ENCODE data around the gene KLB. TPM values are rescaled to one million over a fixed set of nuclear protein-coding genes. Genes with fewer than 3 reads are reported as not detected.
A peak's percentile ranks its signal among the peaks of the same experiment; 100 is the strongest.

The KLB gene
- total and polyA plus RNA-seq, 4 donors = 13.5 to 31.0 (median 22.8) TPM

- TF ChIP-seq RAD21 (IDR thresholded peaks at IDR 0.05) = peak in 1 of 2 donors; percentile 39
- TF ChIP-seq, protein P1, sequence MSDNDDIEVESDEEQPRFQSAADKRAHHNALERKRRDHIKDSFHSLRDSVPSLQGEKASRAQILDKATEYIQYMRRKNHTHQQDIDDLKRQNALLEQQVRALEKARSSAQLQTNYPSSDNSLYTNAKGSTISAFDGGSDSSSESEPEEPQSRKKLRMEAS (IDR thresholded peaks at IDR 0.05) = peak; percentile 54
- TF ChIP-seq HNF4A (conservative IDR thresholded peaks at IDR 0.05) = peak; percentile 78 to 80
- peak; percentile 73 to 77 for TF ChIP-seq RXRA (IDR thresholded peaks at IDR 0.05)
- peak in 1 of 2 donors; percentile 10 for TF ChIP-seq EGR1 (IDR thresholded peaks at IDR 0.05; ENCODE audit: low read depth in 2 of 2)
- no peak for TF ChIP-seq HNF4G (IDR thresholded peaks at IDR 0.05)
- TF ChIP-seq YY1 (IDR thresholded peaks at IDR 0.05) = peak; percentile 60
- TF ChIP-seq ZBTB33 (IDR thresholded peaks at IDR 0.05) = no peak
- peak; percentile 67 for TF ChIP-seq SP1 (IDR thresholded peaks at IDR 0.05)
- TF ChIP-seq JUND (IDR thresholded peaks at IDR 0.05) = peak in 1 of 2 donors; percentile 26
- TF ChIP-seq TAF1 (conservative IDR thresholded peaks at IDR 0.05) = no peak
- DNase-seq (ENCODE audit: low spot score) = no peak
- Histone ChIP-seq H3K36me3 (ENCODE audit: control insufficient read depth in 4 of 4, insufficient read depth in 3 of 4, low read depth in 1 of 4, low read length in 3 of 4) (no peaks in the 10 kb centered on the region), H3K4me3 (ENCODE audit: low read depth in 1 of 3, low read length in 3 of 3) (no peak overlapping the region), H3K4me1 (ENCODE audit: control insufficient read depth in 4 of 4, insufficient read depth in 4 of 4, low read length in 3 of 4) (peaks cover 5 to 51% (median 31%) of the 10 kb centered on the region in 4 donors), H3K9ac (ENCODE audit: low read depth in 1 of 2, low read length in 2 of 2) (no peak overlapping the region), H3K9me3 (ENCODE audit: control insufficient read depth in 4 of 4, low read length in 3 of 4) (no peaks in the 10 kb centered on the region), H3K27ac (ENCODE audit: low read depth in 1 of 2, low read length in 2 of 2) (peak overlapping the region in 1 of 2 donors; percentile 13), H3K27me3 (ENCODE audit: control insufficient read depth in 4 of 4, insufficient read depth in 4 of 4, low read length in 3 of 4) (no peaks in the 10 kb centered on the region)
- 39% methylated on average over 4 of the region's 4 CpGs for WGBS
Observed at GRCh38 chr4:39429476-39430334, 23.0 kb downstream of the KLB start.

DNA sequence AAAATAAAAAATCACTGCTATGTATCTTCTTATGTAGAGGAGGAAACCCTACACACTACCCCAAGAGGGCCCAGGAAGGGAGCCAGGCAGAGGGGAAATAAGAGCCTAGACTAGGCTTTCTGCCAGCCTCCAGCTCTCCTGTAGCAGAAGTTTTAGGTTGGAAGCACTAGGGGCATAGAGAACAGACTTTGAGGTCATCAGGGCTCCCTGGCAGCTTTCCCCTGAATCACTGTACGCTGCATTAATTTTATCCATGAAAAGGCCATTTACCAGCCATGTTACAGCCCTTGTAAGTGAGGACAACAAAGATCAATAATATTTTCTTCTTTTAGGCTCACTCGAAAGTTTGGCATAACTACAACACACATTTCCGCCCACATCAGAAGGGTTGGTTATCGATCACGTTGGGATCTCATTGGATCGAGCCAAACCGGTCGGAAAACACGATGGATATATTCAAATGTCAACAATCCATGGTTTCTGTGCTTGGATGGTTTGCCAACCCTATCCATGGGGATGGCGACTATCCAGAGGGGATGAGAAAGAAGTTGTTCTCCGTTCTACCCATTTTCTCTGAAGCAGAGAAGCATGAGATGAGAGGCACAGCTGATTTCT lies 27.3 kb downstream of the KLB start:
- Histone ChIP-seq H3K4me1 (ENCODE audit: control insufficient read depth in 4 of 4, insufficient read depth in 4 of 4, low read length in 3 of 4) (peaks cover 5 to 54% (median 35%) of the 10 kb centered on the region in 4 donors), H3K9me3 (ENCODE audit: control insufficient read depth in 4 of 4, low read length in 3 of 4) (no peaks in the 10 kb centered on the region), H3K9ac (ENCODE audit: low read depth in 1 of 2, low read length in 2 of 2) (no peak overlapping the region), H3K4me3 (ENCODE audit: low read depth in 1 of 3, low read length in 3 of 3) (peak overlapping the region; percentile 3 to 45 (median 27)), H3K36me3 (ENCODE audit: control insufficient read depth in 4 of 4, insufficient read depth in 3 of 4, low read depth in 1 of 4, low read length in 3 of 4) (peaks cover 0 to 4% (median 1%) of the 10 kb centered on the region in 4 donors), H3K27me3 (ENCODE audit: control insufficient read depth in 4 of 4, insufficient read depth in 4 of 4, low read length in 3 of 4) (no peaks in the 10 kb centered on the region), H3K27ac (ENCODE audit: low read depth in 1 of 2, low read length in 2 of 2) (peak overlapping the region in 1 of 2 donors; percentile 55)
- no peak for TF ChIP-seq GABPA (IDR thresholded peaks at IDR 0.05 in 1 of 2, conservative IDR thresholded peaks at IDR 0.05 in 1 of 2)
- TF ChIP-seq YY1 (IDR thresholded peaks at IDR 0.05) = peak; percentile 89
- no peak for TF ChIP-seq ZBTB33 (IDR thresholded peaks at IDR 0.05)
- peak; percentile 38 for TF ChIP-seq TAF1 (conservative IDR thresholded peaks at IDR 0.05)
- peak; percentile 61 for TF ChIP-seq FOXA2 (IDR thresholded peaks at IDR 0.05)
- TF ChIP-seq HNF4G (IDR thresholded peaks at IDR 0.05) = no peak
- TF ChIP-seq FOXA1 (IDR thresholded peaks at IDR 0.05) = peak; percentile 72
- TF ChIP-seq EGR1 (IDR thresholded peaks at IDR 0.05; ENCODE audit: low read depth in 2 of 2) = peak; percentile 64 to 65
- no peak for TF ChIP-seq CTCF (IDR thresholded peaks at IDR 0.05; ENCODE audit: low read depth, low read length, missing input control)
- TF ChIP-seq, protein P1 (IDR thresholded peaks at IDR 0.05) = peak; percentile 68
- peak; percentile 55 to 68 for TF ChIP-seq RAD21 (IDR thresholded peaks at IDR 0.05)
- no peak for TF ChIP-seq NR2F2 (IDR thresholded peaks at IDR 0.05)
- peak; percentile 55 for TF ChIP-seq SP1 (IDR thresholded peaks at IDR 0.05)
- no peak for TF ChIP-seq ATF3 (IDR thresholded peaks at IDR 0.05)
- peak in 1 of 2 donors; percentile 58 for TF ChIP-seq JUND (IDR thresholded peaks at IDR 0.05)
- TF ChIP-seq RXRA (IDR thresholded peaks at IDR 0.05) = peak; percentile 66 to 81
- peak; percentile 16 for TF ChIP-seq REST (IDR thresholded peaks at IDR 0.05)
- TF ChIP-seq HNF4A (conservative IDR thresholded peaks at IDR 0.05) = peak in 1 of 2 donors; percentile 69
- WGBS = 38% methylated on average over 11 of the region's 11 CpGs
- no peak for DNase-seq (ENCODE audit: low spot score)
